Neural cell (in vitro differentiated cells): Measurements from ENCODE around the gene JPH2. TPM values are rescaled to one million over a fixed set of nuclear protein-coding genes. Genes with fewer than 3 reads are reported as not detected.

Experiments
- H2AFZ ChIP-seq: fragments of 200-600, 300-800 bp; sonication (generic), shearing (Covaris generic); 2 replicates; pipeline ENCODE4 v1.6.0; 2014; ENCODE audit warnings: low read depth, mild to moderate bottlenecking, antibody characterized with exemption, low read length, moderate library complexity
- H3F3A ChIP-seq: fragments of 200-600 bp; shearing (Covaris generic); 2 replicates; pipeline ENCODE4 v1.6.1; 2016; ENCODE audit warnings: mild to moderate bottlenecking, moderate library complexity, mixed read lengths, antibody characterized with exemption, low read length; ENCODE audit not compliant: insufficient read depth, poor library complexity, severe bottlenecking
- H3K27ac ChIP-seq: fragments of 200-600, 300-800 bp; sonication (generic), shearing (Covaris generic); 2 replicates; pipeline ENCODE4 v1.5.1; 2014; ENCODE audit warnings: mild to moderate bottlenecking, low read length, moderate library complexity
- H3K27me3 ChIP-seq: fragments of 300-800, 200-600 bp; sonication (generic), shearing (Covaris generic); 2 replicates; pipeline ENCODE4 v1.6.0; 2014; ENCODE audit warnings: mild to moderate bottlenecking, low read depth, low read length, moderate library complexity; ENCODE audit not compliant: insufficient read depth
- H3K36me3 ChIP-seq: fragments of 300-800, 200-600 bp; sonication (generic), shearing (Covaris generic); 2 replicates; pipeline ENCODE4 v1.5.1; 2014; ENCODE audit warnings: mild to moderate bottlenecking, antibody characterized with exemption, low read length, moderate library complexity; ENCODE audit not compliant: insufficient read depth
- H3K4me2 ChIP-seq: fragments of 300-800, 200-600 bp; sonication (generic), shearing (Covaris generic); 2 replicates; pipeline ENCODE4 v1.6.0; 2014; ENCODE audit warnings: mild to moderate bottlenecking, low read length
- H3K4me3 ChIP-seq: fragments of 300-800, 200-600 bp; sonication (generic), shearing (Covaris generic); 2 replicates; pipeline ENCODE4 v1.5.1; 2014; ENCODE audit warnings: mild to moderate bottlenecking, low read length, moderate library complexity
- H3K79me2 ChIP-seq: fragments of 200-600 bp; shearing (Covaris generic); replicated peaks from 2 replicates; pipeline ENCODE4 v1.6.0; 2014; ENCODE audit warnings: mild to moderate bottlenecking, low read length, moderate library complexity; ENCODE audit not compliant: insufficient read depth
- H3K9ac ChIP-seq: fragments of 300-800, 200-600 bp; sonication (generic), shearing (Covaris generic); 2 replicates; pipeline ENCODE4 v1.6.1; 2016; ENCODE audit warnings: mild to moderate bottlenecking, low read length, mixed read lengths
- H3K9me2 ChIP-seq: fragments of 200-600 bp; shearing (Covaris generic); 2 replicates; pipeline ENCODE4 v1.6.1; 2016; ENCODE audit warnings: mild to moderate bottlenecking, low read length, mixed read lengths; ENCODE audit not compliant: insufficient read depth
- H3K9me3 ChIP-seq: fragments of 200-600, 300-800 bp; sonication (generic), shearing (Covaris generic); 2 replicates; pipeline ENCODE4 v1.6.1; 2016; ENCODE audit warnings: mild to moderate bottlenecking, mixed run types, low read length, moderate library complexity, mixed read lengths
- H4K20me1 ChIP-seq: fragments of 200-600 bp; shearing (Covaris generic); 2 replicates; pipeline ENCODE4 v1.6.1; 2016; ENCODE audit warnings: mild to moderate bottlenecking, mixed run types; ENCODE audit not compliant: insufficient read depth
- CTCF ChIP-seq: fragments of 450-650 bp; IDR thresholded peaks from 2 replicates; pipeline ENCODE4 v1.5.1; 2014; ENCODE audit warnings: antibody characterized with exemption, mild to moderate bottlenecking, moderate library complexity; ENCODE audit not compliant: poor library complexity, severe bottlenecking
- EP300 ChIP-seq: fragments of 450-650 bp; conservative IDR thresholded peaks from 2 replicates; pipeline ENCODE4 v1.6.1; 2014; ENCODE audit warnings: antibody characterized with exemption, mild to moderate bottlenecking, moderate library complexity; ENCODE audit not compliant: poor library complexity, severe bottlenecking
- EZH2 ChIP-seq: fragments of 200-600, 300-800 bp; shearing (Covaris generic), sonication (generic); IDR thresholded peaks from 2 replicates; pipeline ENCODE4 v1.6.1; 2014; ENCODE audit warnings: antibody characterized with exemption, low read length, borderline replicate concordance, mild to moderate bottlenecking; ENCODE audit not compliant: insufficient read depth, poor library complexity, severe bottlenecking
- MXI1 ChIP-seq: fragments of 450-650 bp; conservative IDR thresholded peaks from 2 replicates; pipeline ENCODE4 v1.6.1; 2014; ENCODE audit warnings: antibody characterized with exemption, mild to moderate bottlenecking; ENCODE audit not compliant: poor library complexity, severe bottlenecking
- POLR2AphosphoS5 ChIP-seq: IDR thresholded peaks from 2 replicates; pipeline ENCODE4 v1.6.1; 2012
- RAD21 ChIP-seq: fragments of 450-650 bp; conservative IDR thresholded peaks from 2 replicates; pipeline ENCODE4 v1.6.1; 2014; ENCODE audit warnings: antibody characterized with exemption, mild to moderate bottlenecking, moderate library complexity
- REST ChIP-seq: IDR thresholded peaks from 2 replicates; pipeline ENCODE4 v1.6.1; 2012; ENCODE audit warnings: borderline replicate concordance
- SMC3 ChIP-seq: fragments of 450-650 bp; conservative IDR thresholded peaks from 2 replicates; pipeline ENCODE4 v1.6.1; 2014; ENCODE audit warnings: antibody characterized with exemption, mild to moderate bottlenecking, moderate library complexity; ENCODE audit not compliant: poor library complexity
- TAF1 ChIP-seq: IDR thresholded peaks from 2 replicates; pipeline ENCODE4 v1.6.1; 2012; ENCODE audit warnings: low read depth
- polyA plus RNA-seq: library from polyadenylated mRNA; depleted of rRNA; stranded (reverse); fragments of >200 nt; gene quantifications from 2 replicates; pipeline ENCODE4 v1.2.3, GENCODE V29; 2014

The JPH2 gene
- polyA plus RNA-seq, 1 donor from 2014 or later, result not detected

- H3K4me2 ChIP-seq, result no peak overlapping the region
- no peak overlapping the region for H3K4me3 ChIP-seq
- H3K36me3 ChIP-seq, result no peaks in the 10 kb centered on the region
- H3K9me3 ChIP-seq, result no peaks in the 10 kb centered on the region
- H3F3A ChIP-seq, result no peaks in the 10 kb centered on the region
- H3K27ac ChIP-seq, result no peak overlapping the region
- H4K20me1 ChIP-seq, result no peaks in the 10 kb centered on the region
- H3K79me2 ChIP-seq, result no peaks in the 10 kb centered on the region
- no peaks in the 10 kb centered on the region for H3K9me2 ChIP-seq
- H2AFZ ChIP-seq, result no peak overlapping the region
- TF ChIP-seq TAF1 (no peak), MXI1 (no peak), CTCF (no peak), EZH2 (no peak), EP300 (no peak), SMC3 (no peak), RAD21 (no peak), REST (no peak), POLR2AphosphoS5 (no peak)
- H3K9ac ChIP-seq, result no peak overlapping the region
- H3K27me3 ChIP-seq, result no peaks in the 10 kb centered on the region
Measured at GRCh38 chr20:44070139-44070900, 116.7 kb downstream of the JPH2 start.

- H3K27ac ChIP-seq, result no peak overlapping the region
Measured at GRCh38 chr20:44069203-44070011, 117.6 kb downstream of the JPH2 start.

More at GRCh38 chr20:44069203-44070011, 117.6 kb downstream of the JPH2 start:
- Histone ChIP-seq H3K9ac (no peak overlapping the region), H3K79me2 (no peaks in the 10 kb centered on the region), H3K9me3 (no peaks in the 10 kb centered on the region), H3K9me2 (no peaks in the 10 kb centered on the region), H3F3A (no peaks in the 10 kb centered on the region), H3K36me3 (no peaks in the 10 kb centered on the region), H3K4me2 (no peak overlapping the region), H4K20me1 (no peaks in the 10 kb centered on the region), H3K4me3 (no peak overlapping the region), H3K27me3 (no peaks in the 10 kb centered on the region), H2AFZ (no peak overlapping the region)
- TF ChIP-seq TAF1 (no peak), EZH2 (no peak), EP300 (no peak), RAD21 (no peak), CTCF (no peak), POLR2AphosphoS5 (no peak), REST (no peak), MXI1 (no peak), SMC3 (no peak)
